ENCODE measurements around the gene ZNF205.

ZNF205 gene

DNA sequence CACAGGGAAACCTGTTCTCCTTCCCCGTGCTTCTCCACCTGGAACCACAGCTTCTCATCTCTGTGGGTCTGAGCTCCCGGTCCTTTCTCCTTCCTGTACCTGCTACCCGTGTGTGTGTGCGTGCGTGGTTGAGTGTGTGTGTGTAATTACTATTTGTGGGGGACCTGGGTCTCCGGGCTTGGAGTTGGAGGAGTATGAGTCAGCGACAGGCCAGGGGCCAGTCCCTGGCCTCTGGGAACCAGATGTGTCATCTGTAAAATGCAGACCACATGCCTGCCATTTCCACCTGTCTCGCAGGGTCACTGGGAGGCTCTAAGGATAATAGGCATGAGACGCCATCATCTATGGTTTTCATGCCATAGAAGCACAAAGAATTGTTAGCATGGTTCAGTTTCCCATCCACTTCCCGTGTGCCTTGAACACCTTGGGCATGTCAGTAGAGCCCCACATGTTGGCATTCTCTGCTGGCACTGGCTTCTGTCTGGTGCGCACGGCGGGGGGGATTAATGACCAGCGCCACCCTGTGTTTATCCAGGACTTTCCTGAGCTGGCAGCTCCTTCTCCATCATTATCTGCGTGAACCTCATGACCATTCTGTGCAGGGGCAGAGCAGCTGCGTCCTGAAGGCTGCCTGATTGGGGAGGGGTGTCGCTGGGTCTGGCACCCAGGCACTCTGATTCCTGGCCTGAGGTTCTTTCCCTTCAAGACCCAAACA, 1.5 kb downstream of the ZNF205 start:
- DNase-seq (ENCODE audit: extremely low read depth, low read depth): no peak
- peak overlapping the region; percentile 97 for H3K4me3 ChIP-seq (replicated peaks; ENCODE audit: low read depth, low read length)
- TF ChIP-seq, protein P1, sequence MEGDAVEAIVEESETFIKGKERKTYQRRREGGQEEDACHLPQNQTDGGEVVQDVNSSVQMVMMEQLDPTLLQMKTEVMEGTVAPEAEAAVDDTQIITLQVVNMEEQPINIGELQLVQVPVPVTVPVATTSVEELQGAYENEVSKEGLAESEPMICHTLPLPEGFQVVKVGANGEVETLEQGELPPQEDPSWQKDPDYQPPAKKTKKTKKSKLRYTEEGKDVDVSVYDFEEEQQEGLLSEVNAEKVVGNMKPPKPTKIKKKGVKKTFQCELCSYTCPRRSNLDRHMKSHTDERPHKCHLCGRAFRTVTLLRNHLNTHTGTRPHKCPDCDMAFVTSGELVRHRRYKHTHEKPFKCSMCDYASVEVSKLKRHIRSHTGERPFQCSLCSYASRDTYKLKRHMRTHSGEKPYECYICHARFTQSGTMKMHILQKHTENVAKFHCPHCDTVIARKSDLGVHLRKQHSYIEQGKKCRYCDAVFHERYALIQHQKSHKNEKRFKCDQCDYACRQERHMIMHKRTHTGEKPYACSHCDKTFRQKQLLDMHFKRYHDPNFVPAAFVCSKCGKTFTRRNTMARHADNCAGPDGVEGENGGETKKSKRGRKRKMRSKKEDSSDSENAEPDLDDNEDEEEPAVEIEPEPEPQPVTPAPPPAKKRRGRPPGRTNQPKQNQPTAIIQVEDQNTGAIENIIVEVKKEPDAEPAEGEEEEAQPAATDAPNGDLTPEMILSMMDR (IDR thresholded peaks at IDR 0.05; ENCODE audit: low read depth, low read length, missing control alignments): no peak

DNA sequence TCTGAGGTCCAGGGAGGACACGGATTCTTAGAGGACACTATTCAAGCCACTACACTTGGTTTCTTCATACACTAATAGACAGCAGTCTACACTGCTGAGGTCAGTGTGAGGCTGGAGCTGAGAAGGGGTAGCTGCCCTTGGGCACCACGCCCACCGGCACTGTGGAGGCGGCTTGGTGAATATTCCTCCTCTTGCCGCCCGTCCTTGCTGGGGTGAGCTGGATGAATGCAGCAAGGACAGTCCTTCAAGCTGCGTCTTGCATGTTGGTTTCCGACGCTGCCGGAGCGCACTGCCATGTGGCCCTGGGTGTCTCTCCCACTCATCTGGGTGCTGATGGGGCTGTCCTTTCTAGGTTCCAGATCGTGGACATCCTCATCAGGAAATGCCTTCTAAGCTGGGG, 2.6 kb downstream of the ZNF205 start:
- DNase-seq (ENCODE audit: extremely low read depth, low read depth): no peak
- TF ChIP-seq, protein P1 (IDR thresholded peaks at IDR 0.05; ENCODE audit: low read depth, low read length, missing control alignments): no peak
- no peak overlapping the region for H3K4me3 ChIP-seq (replicated peaks; ENCODE audit: low read depth, low read length)

DNA sequence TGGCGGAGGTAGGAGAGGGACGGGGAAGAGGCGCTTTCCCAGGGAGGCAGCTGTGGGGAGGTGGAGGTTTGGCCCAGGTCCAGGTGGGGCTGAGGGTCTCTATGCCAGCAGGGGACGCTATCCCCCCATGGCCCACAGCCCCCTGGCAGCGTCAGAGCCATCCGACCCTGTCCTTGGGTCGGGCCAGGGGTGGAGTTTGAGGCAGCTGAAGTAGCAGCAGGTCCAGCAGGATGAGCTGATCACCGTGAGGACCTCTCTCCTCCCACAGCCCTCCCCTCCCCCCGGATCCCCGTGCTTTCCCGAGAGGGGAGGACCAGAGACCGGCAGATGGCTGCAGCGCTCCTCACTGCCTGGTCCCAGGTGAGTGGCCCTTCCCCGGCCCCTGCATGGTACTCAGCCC, 3.2 kb downstream of the ZNF205 start:
- no peak for DNase-seq (ENCODE audit: extremely low read depth, low read depth)
- no peak overlapping the region for H3K4me3 ChIP-seq (replicated peaks; ENCODE audit: low read depth, low read length)
- TF ChIP-seq, protein P1 (IDR thresholded peaks at IDR 0.05; ENCODE audit: low read depth, low read length, missing control alignments): no peak

- no peak for DNase-seq (ENCODE audit: extremely low read depth, low read depth)
- H3K4me3 ChIP-seq (replicated peaks; ENCODE audit: low read depth, low read length): no peak overlapping the region
- TF ChIP-seq, protein P1 (IDR thresholded peaks at IDR 0.05; ENCODE audit: low read depth, low read length, missing control alignments): no peak
These were observed 5.9 kb downstream of the ZNF205 start for GRCh38 chr16:3118204-3118790.

- DNase-seq (ENCODE audit: extremely low read depth, low read depth): no peak
- TF ChIP-seq, protein P1 (IDR thresholded peaks at IDR 0.05; ENCODE audit: low read depth, low read length, missing control alignments): no peak
- H3K4me3 ChIP-seq (replicated peaks; ENCODE audit: low read depth, low read length): no peak overlapping the region
These were observed 6.5 kb downstream of the ZNF205 start for GRCh38 chr16:3118846-3119245.

DNA sequence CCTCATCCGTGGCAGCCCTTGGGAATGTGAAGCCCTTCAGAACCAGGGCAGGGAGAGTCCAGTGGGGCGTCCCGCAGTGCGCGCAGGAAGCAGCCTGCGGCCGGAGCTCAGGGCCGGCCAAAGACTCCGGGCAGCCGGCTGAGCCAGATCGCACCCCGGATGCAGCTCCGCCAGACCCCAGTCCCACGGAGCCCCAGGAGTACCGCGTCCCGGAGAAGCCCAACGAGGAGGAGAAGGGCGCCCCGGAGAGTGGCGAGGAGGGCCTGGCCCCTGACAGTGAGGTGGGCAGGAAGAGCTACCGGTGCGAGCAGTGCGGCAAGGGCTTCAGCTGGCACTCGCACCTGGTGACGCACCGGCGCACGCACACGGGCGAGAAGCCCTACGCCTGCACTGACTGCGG, 6.9 kb downstream of the ZNF205 start:
- TF ChIP-seq, protein P1 (IDR thresholded peaks at IDR 0.05; ENCODE audit: low read depth, low read length, missing control alignments): no peak
- H3K4me3 ChIP-seq (replicated peaks; ENCODE audit: low read depth, low read length): no peak overlapping the region
- DNase-seq (ENCODE audit: extremely low read depth, low read depth): no peak

Measured in HFF-Myc (cell line).